ENCODE measurements around the gene CHST11.

CHST11 gene

DNA sequence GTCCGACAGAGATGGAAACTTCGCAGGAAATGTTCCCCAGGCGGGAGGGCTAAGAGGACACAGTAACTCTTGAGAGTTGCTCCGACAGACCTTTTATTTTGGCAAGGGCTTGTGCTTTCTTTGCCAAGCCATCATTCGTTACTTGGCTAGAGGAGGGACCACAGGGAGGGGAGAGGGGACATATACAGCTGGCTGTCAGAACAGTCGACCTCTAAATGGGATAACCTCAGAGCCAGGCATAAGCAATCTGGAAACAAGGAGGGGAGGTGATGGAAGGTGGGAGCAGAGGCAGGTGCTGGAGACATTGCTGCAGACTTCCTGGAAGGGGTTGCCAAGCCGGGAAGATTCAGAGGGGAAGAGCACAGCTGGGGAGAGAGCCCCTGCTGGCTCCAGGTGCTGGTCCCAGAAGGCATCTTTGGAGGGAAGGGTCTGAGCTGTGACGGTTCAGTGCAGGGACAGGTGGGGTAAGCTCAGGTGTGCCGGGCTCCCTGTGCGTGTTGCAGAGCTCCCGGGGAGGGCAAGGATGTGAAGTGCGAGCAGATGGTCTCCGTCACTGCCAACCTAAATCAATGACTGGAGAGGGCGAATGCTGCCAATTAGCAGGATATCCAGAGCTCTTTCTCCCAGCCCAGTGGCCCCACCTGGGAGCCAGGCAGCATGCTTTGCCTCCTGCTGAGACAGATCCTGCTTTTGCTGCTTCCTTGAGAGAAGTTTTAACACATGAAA, 50.1 kb downstream of the CHST11 start:
- no peak for DNase-seq (ENCODE audit: low read depth, low spot score)
- in situ Hi-C loops (cut with HindIII; ENCODE audit: low sequenced_read_pairs) = no loop called here
- no peak for TF ChIP-seq CTCF (IDR thresholded peaks at IDR 0.05; ENCODE audit: low read depth, low read length)
- no peak overlapping the region for H3K4me3 ChIP-seq (ENCODE audit: low read depth, low read length)

GRCh38 chr12:104507672-104508071, 50.9 kb downstream of the CHST11 start:
- TF ChIP-seq CTCF (IDR thresholded peaks at IDR 0.05; ENCODE audit: low read depth, low read length) = no peak
- in situ Hi-C loops (cut with HindIII; ENCODE audit: low sequenced_read_pairs) = no loop called here
- H3K4me3 ChIP-seq (ENCODE audit: low read depth, low read length) = no peak overlapping the region
- DNase-seq (ENCODE audit: low read depth, low spot score) = no peak

DNA sequence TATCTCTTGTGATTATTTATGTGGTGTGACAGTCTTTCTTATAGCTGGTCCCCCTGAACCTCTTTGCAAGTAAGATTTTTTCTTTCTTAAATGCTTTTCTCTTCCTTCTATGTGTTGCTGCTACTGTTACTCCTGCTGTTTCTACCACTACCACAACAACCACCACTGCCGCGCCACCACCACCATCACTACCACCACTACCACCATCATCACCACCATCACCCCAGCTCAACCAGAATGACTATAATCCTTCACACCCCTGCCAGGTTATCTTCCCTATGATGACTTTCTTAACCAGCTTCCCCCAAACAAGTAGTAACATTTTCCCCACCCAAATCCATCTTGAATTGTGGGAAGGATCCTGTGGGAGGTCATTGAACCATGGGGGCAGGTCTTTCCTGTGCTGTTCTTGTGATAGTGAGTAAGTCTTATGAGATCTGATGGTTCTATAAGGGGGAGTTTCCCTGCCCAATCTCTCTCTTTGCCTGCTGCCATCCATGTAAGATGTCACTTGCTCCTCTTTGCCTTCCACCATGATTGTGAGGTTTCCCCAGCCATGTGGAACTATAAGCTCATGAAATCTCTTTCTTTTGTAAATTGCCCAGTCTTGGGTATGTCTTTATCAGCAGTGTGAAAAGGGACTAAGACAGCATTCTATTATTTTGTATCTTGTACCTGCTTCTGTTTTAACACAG, 52.2 kb downstream of the CHST11 start:
- in situ Hi-C loops (cut with HindIII; ENCODE audit: low sequenced_read_pairs) = no loop called here
- no peak for DNase-seq (ENCODE audit: low read depth, low spot score)

GRCh38 chr12:104510145-104510872, 53.6 kb downstream of the CHST11 start:
- no peak overlapping the region for H3K4me3 ChIP-seq (ENCODE audit: low read depth, low read length)
- in situ Hi-C loops (cut with HindIII; ENCODE audit: low sequenced_read_pairs) = no loop called here
- no peak for TF ChIP-seq CTCF (IDR thresholded peaks at IDR 0.05; ENCODE audit: low read depth, low read length)
- no peak for DNase-seq (ENCODE audit: low read depth, low spot score)

More for the DNA sequence above, 52.2 kb downstream of the CHST11 start:
- H3K4me3 ChIP-seq (ENCODE audit: low read depth, low read length) = no peak overlapping the region
- TF ChIP-seq CTCF (IDR thresholded peaks at IDR 0.05; ENCODE audit: low read depth, low read length) = no peak

DNA sequence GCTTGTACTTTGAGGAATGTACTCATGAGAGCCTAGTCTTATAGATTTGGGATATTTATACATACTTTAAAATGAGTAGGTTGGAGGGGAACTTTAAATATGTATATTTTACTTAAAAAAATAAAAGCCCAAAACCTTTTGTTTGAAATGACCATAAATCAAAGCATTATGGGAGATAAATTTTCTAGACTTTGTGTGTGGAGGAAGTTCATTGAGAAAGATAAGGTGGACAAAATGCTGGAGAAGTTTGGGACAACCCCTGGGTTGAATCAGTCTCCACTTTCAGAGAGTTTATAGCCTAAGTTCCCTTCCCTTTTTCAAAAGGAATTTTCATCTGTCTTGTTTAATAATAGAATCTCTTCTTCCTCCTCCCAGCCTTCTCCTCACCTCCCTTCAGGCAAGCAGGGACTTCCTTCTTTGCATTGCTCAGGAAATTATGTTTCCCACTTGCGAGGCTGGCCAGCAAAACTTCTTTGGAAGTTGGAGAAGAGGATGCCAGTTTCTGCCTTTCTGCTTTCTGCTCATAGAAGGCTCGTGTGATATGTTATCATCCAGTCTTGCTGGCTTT, 54.2 kb downstream of the CHST11 start:
- no peak overlapping the region for H3K4me3 ChIP-seq (ENCODE audit: low read depth, low read length)
- in situ Hi-C loops (cut with HindIII; ENCODE audit: low sequenced_read_pairs) = no loop called here
- no peak for DNase-seq (ENCODE audit: low read depth, low spot score)
- TF ChIP-seq CTCF (IDR thresholded peaks at IDR 0.05; ENCODE audit: low read depth, low read length) = no peak

DNA sequence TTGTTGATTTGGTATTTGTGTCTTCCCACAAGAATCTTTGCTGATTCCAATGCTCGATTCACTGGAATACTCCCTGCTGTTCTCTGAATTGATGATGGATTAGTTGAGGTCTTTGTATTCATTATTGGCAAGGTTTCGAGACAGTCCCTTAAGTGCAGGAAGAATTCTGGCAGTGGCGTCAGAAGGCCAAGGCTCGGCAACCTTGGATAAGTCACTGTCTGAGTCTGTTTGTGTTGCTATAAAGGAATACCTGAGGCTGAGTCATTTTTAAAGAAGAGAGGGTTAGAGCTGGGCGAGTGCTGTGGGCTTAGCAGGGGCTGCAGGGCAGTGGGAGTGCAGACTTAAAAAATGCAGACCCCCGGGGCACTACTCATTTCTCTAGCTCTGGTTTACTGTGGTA, 56.9 kb downstream of the CHST11 start:
- TF ChIP-seq CTCF (IDR thresholded peaks at IDR 0.05; ENCODE audit: low read depth, low read length) = no peak
- H3K4me3 ChIP-seq (ENCODE audit: low read depth, low read length) = no peak overlapping the region
- DNase-seq (ENCODE audit: low read depth, low spot score) = peak; percentile 90
- in situ Hi-C loops (cut with HindIII; ENCODE audit: low sequenced_read_pairs) = no loop called here

Data from astrocyte of the spinal cord (primary cell).